BE2C (cell line): ENCODE results near the gene CPE.
"Not testable (repeated sequence)": the region's sequence is repeated elsewhere in the genome, so short reads cannot be mapped to it uniquely, and the experiment has no call there.

Experiments used
- DNase-seq: peaks from one replicate; pipeline ENCODE4 v3.0.0-alpha.2; 2020
- H3K27me3 ChIP-seq: fragments of 250-450 bp; sonication (Bioruptor Pico); 2 replicates; pipeline ENCODE4 v1.5.1; 2020; ENCODE audit warnings: mild to moderate bottlenecking
- H3K36me3 ChIP-seq: fragments of 250-450 bp; sonication (Bioruptor Pico); 2 replicates; pipeline ENCODE4 v1.5.1; 2020; ENCODE audit warnings: mild to moderate bottlenecking
- H3K4me1 ChIP-seq: fragments of 250-450 bp; sonication (Bioruptor Pico); 2 replicates; pipeline ENCODE4 v1.5.1; 2020
- H3K4me3 ChIP-seq: 2 replicates; pipeline ENCODE4 v1.5.1; 2011; ENCODE audit warnings: low read depth, low read length
- H3K9me3 ChIP-seq: fragments of 250-450 bp; sonication (Bioruptor Pico); 2 replicates; pipeline ENCODE4 v1.5.1; 2020
- CTCF ChIP-seq: IDR thresholded peaks from 2 replicates; pipeline ENCODE4 v1.5.1; 2012; ENCODE audit warnings: mild to moderate bottlenecking, low read depth, low read length

The CPE gene

GRCh38 chr4:165335163-165335703 is 43.6 kb upstream of the CPE start:
- H3K4me3 ChIP-seq = no peak overlapping the region
- no peaks in the 10 kb centered on the region for H3K27me3 ChIP-seq
- H3K9me3 ChIP-seq = no peaks in the 10 kb centered on the region
- TF ChIP-seq CTCF = no peak
- DNase-seq = no peak
- peaks cover 49% of the 10 kb centered on the region for H3K36me3 ChIP-seq
- no peaks in the 10 kb centered on the region for H3K4me1 ChIP-seq

GRCh38 chr4:165336743-165337142 is 42.1 kb upstream of the CPE start:
- peaks cover 51% of the 10 kb centered on the region for H3K36me3 ChIP-seq
- H3K4me3 ChIP-seq = no peak overlapping the region
- no peaks in the 10 kb centered on the region for H3K4me1 ChIP-seq
- no peak for TF ChIP-seq CTCF
- no peaks in the 10 kb centered on the region for H3K27me3 ChIP-seq
- H3K9me3 ChIP-seq = no peaks in the 10 kb centered on the region
- no peak for DNase-seq

- H3K27me3 ChIP-seq, H3K4me1 ChIP-seq, DNase-seq, H3K4me3 ChIP-seq, H3K9me3 ChIP-seq: not testable (repeated sequence)
- H3K36me3 ChIP-seq = peaks cover 39% of the 10 kb centered on the region
These were observed 36.5 kb upstream of the CPE start for GRCh38 chr4:165342340-165342739.

- Histone ChIP-seq H3K36me3 (peaks cover 31% of the 10 kb centered on the region), H3K4me1 (no peaks in the 10 kb centered on the region), H3K4me3 (no peak overlapping the region), H3K27me3 (no peaks in the 10 kb centered on the region), H3K9me3 (no peaks in the 10 kb centered on the region)
- no peak for DNase-seq
- peak; percentile 39 for TF ChIP-seq CTCF
These were observed 35.2 kb upstream of the CPE start for GRCh38 chr4:165343353-165344191.

- Histone ChIP-seq H3K36me3 (peaks cover 18% of the 10 kb centered on the region), H3K4me3 (no peak overlapping the region), H3K27me3 (no peaks in the 10 kb centered on the region), H3K4me1 (no peaks in the 10 kb centered on the region), H3K9me3 (no peaks in the 10 kb centered on the region)
- no peak for TF ChIP-seq CTCF
- DNase-seq = no peak
These were observed 33.0 kb upstream of the CPE start for GRCh38 chr4:165345666-165346417.

- DNase-seq = no peak
- Histone ChIP-seq H3K4me1 (no peaks in the 10 kb centered on the region), H3K4me3 (no peak overlapping the region), H3K27me3 (no peaks in the 10 kb centered on the region), H3K36me3 (peaks cover 9% of the 10 kb centered on the region), H3K9me3 (no peaks in the 10 kb centered on the region)
- no peak for TF ChIP-seq CTCF
These were observed 30.9 kb upstream of the CPE start for GRCh38 chr4:165347647-165348569.
